ENCODE data around the gene SMKR1.
A peak's percentile ranks its signal among the peaks of the same experiment; 100 is the strongest.
"Not testable (repeated sequence)": the region's sequence is repeated elsewhere in the genome, so short reads cannot be mapped to it uniquely, and the experiment has no call there.

The SMKR1 gene

DNA sequence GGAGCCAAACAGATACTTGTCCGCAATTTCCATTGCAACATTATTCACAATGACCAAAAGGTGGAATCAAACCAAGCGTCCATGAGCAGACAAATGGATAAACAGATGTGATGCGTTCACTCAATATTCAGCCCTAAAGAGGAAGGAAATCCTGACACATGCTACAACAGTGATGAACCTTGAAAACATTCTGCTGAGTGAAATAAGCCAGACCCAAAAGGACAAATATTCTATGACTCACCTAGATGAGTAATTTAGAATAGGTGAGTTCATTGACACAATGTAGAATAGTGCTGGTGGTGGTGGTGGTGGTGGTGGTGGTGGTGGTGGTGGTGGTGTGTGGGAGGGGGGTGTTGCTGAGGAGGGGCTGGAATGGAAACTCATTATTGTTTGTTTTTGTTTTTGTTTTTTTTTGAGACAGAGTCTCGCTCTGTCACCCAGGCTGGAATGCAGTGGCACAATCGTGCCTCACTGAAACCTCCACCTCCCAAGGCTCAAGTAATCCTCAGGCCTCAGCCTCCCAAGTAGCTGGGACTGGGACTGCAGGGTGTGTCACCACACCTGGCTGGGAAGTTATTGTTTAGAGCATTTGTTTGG lies 28.6 kb downstream of the SMKR1 start:
- no peak for DNase-seq

DNA sequence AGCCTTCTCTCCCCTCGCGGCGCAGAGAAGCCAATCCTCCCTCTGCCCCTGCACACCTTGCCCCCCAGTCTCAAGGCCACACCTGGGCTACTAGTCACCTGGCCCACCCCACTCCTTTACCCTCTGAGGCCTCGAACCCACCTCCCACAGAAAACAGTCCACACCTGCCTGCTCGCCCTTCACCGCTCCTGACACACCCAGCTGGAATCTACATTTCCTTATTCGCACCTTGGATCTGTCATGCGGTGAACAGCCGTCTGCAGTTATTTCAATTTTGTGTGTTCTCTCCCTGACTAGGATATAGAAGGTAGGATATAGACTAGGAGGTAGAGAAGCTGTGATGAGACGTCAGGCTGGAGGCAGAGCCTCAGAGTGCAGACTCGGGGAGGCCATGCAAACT lies 29.4 kb downstream of the SMKR1 start:
- no peak for DNase-seq

DNA sequence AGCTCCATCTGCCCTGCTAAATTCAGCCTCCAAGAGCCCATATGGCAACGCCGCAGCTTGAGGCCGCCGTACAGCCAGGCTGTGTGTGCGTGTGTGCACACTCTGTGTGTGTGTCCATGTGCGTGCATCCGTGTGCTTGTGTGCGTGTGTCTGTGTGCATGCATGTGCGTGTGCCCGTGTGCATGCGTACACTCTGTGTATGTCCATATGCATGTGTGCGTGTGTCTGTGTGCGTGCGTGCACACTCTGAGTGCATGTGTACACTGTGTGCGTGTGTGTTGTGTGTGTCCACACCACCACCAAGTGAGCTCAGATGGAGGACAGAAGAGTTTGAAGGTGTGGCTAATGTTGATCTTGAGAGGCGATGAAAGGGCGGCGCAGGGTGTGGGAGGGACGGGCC lies 30.0 kb downstream of the SMKR1 start:
- DNase-seq: no peak

DNA sequence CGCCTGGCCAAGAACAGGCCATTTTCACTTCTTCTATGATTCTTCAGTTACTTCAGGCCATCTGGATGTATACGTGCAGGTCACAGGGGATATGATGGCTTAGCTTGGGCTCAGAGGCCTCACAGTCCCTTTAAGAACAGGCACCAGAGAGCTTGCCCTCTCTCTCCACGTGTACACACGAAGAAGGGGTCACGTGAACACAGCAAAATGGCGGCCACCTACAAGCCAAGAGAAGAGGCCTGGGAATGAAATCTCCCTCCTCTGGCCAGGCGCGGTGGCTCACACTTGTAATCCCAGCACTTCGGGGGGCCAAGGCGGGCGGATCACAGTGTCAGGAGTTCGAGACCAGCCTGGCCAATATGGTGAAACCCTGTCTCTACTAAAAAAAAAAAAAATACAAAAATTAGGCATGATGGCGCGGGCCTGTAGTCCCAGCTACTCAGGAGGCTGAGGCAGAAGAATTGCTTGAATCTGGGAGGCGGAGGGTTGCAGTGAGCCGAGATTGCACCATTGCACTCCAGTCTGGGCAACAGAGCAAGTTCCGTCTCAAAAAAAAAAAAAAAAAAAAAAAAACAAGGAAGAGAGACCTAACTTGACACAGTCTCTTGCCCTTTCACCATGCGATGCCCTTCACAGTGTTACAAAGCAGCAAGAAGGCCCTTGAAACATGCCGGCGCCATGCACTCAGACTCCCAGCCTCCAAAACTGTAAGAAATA lies 32.4 kb downstream of the SMKR1 start:
- not testable (repeated sequence) for DNase-seq

DNA sequence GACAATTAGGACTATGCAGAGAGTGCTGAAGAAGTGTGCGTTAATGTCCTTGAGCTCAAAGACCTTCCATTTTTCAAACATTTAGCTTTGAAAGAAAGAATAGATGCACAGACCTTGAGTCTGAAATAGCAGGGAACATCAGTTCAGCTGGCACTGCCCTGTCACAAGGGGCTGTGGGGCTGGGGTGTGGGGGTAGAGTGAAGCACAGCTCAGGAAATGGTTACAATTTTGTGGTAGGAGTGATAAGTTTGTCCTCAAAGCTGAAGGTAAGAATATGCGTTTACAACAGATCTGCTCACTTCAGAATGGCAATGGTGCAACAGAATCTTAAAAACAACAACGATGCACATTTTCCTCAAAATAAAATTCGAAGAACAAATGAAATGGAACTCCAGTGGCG lies 33.6 kb downstream of the SMKR1 start:
- DNase-seq: no peak

DNA sequence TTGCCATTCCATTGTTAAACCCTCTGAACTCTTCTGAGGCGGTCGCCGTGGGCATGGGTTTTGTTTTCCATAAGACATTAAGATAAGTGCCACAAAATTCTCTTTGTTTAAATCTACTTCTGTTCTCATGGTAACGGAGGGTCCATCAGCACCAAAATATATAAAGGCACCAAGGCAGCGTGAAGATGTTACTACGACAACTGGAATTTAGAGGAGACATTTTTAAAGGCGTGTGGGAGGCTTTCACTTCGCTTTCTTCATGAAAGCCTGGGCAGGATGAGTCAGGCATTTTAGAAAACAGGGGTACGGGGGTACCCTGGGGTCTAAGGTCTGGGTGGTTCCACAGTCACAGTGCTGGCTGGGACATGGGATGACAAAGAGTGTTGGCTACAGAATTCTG lies 34.0 kb downstream of the SMKR1 start:
- DNase-seq: no peak

DNA sequence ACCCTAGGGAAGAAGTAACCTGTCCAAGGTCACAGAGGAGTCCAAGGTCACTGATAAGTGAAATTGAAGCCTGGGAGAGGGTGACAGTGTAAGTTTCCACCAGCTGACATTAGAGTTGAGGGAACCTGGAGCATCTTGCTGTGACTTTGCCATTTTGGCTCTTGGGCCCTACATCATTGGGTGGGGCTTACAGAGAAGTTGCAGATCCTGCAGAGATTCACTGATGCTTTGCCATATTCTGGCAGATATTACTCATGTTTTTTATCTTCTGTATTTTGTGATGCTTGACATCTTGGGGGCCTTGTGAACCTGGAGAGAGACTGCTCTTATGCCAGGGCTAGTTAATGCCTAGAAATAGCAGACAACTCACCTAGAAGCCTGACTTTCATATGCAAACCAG lies 36.5 kb downstream of the SMKR1 start:
- no peak for DNase-seq

DNA sequence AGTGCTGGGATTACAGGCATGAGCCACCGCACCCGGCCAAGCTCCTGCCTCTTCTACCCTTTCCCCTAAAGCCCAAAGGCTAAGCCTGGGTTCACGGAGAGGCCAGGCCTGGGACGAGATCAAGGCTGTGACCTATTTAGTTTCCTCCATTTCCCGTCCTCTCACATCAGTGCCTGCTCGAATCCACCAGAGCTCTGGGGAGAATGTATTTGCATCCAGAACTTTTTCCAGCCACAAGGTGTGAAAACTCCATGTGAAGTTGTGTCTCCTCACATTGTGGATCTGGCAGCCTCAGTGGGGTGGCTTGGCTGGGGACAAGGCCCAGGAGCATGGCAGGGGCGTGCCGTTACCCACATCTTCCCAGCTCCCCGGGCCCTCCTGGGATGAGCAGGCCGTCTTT lies 38.0 kb downstream of the SMKR1 start:
- no peak for DNase-seq

DNA sequence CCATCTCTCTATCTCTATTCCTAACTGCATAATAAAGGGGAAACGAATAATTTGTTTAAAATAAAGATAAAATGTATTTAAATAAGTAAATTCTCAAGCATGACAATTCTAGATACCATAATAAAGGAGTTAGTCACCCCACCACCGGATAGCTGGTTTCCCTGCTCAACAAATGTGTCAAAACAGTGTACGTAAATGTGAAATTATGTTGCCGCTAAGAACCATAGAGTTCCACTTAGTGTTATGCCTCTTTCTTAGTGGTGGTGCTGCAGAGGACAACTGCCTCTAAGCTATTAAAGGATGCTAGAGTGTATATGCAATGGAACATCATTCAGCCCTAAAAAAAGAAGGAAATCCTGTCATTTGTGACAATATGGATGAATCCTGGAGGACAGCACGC lies 42.4 kb downstream of the SMKR1 start:
- DNase-seq: no peak

DNA sequence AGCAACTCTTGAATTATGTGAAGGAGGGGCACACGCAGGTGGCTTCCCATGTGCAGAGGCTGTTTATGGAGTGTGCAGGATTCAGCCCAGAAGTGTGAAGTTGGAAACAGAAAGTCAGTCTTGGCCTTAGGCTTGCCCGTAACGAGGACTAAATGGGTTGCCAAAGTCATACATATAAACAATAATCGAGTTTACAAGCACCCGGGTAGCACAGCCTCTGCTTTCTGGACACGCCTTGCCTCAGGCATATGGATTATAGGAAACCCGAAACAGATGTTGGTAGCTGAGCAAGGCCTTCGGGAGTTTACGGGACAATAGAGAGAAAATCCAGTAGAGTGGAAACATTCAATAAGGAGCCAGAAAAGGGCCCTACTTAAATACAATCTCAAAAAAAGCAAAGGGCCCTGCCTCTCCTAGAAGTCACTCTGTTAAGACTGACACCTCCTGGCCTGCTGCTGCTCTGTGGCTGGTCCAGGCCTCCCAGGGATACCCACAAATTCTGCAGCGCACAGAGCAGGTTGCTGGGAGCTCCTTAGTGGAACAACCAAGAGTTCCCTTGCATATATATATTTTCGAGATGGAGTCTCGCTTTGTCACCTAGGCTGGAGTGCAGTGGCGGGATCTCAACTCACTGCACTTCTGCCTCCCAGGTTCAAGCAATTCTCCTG lies 48.5 kb downstream of the SMKR1 start:
- no peak for DNase-seq

DNA sequence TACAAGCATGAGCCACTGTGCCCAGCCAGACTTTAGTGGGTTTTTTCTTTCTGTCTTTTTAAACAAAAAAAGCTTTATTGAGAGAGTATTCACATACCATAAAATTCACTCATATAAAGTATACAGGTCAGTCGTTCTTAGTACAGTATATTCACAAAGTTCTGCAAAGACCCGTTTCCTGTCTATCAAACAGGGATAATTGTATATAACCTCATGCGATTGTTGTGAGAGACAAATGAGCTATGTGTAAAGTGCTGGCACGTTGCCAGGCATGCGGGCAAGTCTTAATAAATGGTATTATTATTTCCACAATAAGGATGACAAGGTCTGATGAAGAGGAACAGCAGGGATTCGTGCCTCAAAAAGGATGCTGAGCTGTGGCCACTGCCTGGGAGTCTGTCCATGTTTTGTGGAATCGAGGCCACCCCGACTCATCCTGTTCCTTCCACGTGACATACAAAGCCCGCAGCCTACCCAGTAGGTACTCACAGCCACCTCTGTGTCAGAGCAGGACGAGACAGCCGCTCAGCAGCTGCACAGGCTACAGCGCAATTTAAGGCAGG lies 51.6 kb downstream of the SMKR1 start:
- peak; percentile 61 for DNase-seq

DNA sequence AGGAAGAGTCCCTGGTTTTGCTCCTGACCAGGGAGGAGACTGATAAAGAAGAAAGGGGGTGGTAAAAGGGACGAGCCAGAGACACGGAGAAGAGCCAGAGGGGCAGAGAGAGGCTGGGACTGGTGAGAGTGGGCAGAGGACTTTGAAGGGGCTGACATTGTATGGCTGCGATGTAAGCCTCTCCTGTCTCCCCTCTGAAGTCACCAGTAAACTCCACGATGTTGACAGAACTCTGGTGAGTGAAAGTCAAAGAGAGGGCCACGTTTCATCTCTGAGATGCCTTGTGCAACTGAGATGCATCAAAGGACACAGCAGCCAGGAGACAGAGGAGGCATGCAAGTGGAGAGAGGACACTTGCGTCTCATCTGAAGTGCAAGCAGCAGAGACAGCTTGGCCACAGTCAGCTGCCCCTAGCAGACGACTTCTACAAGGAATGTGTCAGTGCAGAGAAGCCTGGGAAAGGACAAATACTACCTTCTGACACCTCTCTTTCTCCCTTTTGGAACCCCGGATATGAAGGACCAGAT lies 54.3 kb downstream of the SMKR1 start:
- DNase-seq: no peak

DNA sequence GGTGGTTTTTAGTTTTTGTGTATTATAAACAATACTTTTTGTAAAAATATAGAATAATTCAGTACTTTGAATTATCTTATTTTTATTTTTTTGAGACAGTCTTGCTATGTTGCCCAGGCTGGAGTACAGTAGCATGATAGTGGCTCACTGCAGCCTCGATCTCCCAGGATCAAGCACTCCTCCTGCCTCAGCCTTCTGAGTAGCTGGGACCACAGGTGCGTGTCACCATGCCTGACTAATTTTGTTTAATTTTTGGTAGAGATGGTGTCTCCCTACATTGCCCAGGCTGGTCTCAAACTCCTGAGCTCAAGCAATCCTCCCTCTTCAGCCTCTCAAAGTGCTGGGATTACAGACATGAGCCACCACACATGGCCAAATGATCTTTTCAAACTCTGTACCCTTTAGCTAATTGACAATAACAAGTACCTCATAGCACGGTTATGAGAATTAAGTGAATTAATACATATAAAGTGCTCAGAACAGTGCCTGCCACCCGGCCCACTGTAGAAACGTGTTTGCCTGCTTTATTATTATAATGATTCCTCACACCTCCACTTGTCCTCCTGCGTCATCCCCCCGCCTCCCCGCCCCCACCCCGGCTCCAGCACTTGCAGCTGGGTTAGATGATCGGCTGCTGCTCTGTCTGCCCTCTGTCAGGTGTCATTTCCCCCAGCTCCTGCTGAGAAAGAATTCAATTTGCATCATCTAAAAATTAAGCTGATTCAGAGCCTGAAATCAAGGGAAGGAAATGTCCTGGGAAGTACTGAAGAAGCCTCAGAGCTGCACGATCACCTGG lies 55.6 kb downstream of the SMKR1 start:
- DNase-seq: no peak

DNA sequence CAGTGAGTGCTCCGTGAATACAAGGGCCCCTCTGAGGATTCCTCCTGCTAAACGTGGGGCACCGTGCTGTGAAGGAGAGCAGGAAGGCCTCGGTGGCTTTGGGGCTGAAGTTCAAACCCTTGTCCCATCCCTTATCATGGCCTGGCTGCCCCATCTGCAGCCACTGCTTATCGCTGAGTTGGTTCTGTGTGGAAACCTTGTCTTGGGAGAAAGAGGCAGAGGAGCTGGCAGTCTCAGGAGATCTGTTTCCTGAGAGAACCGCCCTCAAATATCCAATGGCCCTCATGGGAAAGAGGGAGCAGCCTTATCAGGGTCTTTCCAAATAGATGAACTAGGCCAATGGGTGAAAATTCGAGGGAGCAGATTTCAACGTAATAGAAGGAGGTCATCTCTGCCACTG lies 57.2 kb downstream of the SMKR1 start:
- no peak for DNase-seq

DNA sequence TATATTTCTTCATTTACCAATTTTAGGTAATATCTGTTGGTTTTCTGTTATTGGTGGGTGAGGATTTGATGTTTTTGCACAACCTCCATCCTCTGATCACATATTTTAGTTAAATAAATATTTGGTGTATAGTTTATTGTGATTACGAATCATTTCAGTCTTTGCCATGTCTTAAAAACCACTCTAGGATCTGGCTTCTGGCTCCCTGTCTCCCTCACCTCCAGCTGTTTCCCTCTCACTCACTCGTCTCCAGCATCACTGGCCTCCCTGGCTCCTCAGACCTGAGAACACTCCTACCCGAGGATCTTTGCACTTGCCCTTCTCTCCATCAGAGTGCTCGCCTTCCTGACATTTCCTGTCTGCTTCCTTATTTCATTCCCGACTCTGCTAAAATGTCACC lies 58.5 kb downstream of the SMKR1 start:
- DNase-seq: no peak

DNA sequence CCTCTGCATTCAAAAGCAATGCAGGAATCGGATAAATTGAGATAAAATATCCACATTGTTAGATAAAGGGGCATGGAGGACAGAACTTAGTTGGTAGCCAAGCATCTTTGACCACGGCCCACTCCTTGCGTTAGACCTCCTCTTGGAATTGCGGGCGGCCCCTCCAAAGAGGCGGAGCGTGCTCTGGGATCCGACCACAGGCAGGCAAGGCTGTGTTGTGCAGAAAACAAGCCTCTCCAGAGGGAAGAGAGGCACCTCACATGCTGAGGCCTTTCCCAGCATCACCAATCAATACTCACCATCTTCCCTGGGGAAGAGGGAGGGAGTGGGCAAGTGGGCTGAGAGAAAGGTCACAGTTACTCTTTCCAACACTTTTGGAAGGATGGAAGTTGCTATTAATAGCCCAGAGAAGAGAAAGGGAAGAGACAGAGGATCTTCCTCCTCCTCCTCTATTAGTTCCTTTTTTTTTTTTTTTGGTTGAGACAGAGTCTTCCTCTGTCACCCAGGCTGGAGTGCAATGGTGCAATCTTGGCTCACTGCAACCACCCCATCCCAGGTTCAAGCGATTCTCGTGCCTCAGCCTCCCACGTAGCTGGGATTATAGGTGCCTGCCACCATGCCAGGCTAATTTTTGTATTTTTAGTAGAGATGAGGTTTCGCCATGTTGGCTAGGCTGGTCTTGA lies 59.5 kb downstream of the SMKR1 start:
- no peak for DNase-seq

Data from DMS79 treated with DMSO at 0.1 percent for 48 hours (cell line).